Gastroesophageal sphincter (tissue), 4 donors: ENCODE results near the gene C3orf18. TPM values are rescaled to one million over a fixed set of nuclear protein-coding genes. Genes with fewer than 3 reads are reported as not detected.

Experiments used
- ATAC-seq: fragments of 150-250 bp; one replicate; pipeline ENCODE4 v1.9.1; 2016; ENCODE audit warnings: mild to moderate bottlenecking, moderate library complexity
- H3K27ac ChIP-seq, 4 donors: fragments of 200-600 bp; sonication (generic) in 3 of 4; 1 replicate in 3 of 4; 2 replicates in 1 of 4; pipeline ENCODE4 v1.5.1; 2016 to 2019
- H3K27me3 ChIP-seq: fragments of 200-600 bp; sonication (generic); one replicate; pipeline ENCODE4 v1.5.1; 2019
- H3K36me3 ChIP-seq, 2 donors: fragments of 200-600 bp; sonication (generic); one replicate each; pipeline ENCODE4 v1.5.1; 2019; ENCODE audit warnings: control low read depth in 1 of 2
- H3K4me1 ChIP-seq, 3 donors: fragments of 200-600 bp; sonication (generic); 1 replicate in 2 of 3; 2 replicates in 1 of 3; pipeline ENCODE4 v1.5.1; 2016 to 2019; ENCODE audit warnings: control low read depth in 2 of 3
- H3K4me3 ChIP-seq, 2 donors: fragments of 200-600 bp; sonication (generic); one replicate each; pipeline ENCODE4 v1.5.1; 2019; ENCODE audit warnings: mild to moderate bottlenecking in 1 of 2, moderate library complexity in 1 of 2
- H3K9me3 ChIP-seq, 3 donors: fragments of 200-600 bp; sonication (generic); one replicate each; pipeline ENCODE4 v1.5.1; 2017 to 2019; ENCODE audit warnings: control low read depth in 2 of 3
- EP300 ChIP-seq: sonication (generic); formaldehyde crosslinking; IDR thresholded peaks from one replicate; pipeline ENCODE4 v1.6.1; 2017; ENCODE audit warnings: antibody characterized with exemption, mild to moderate bottlenecking
- POLR2A ChIP-seq, 2 donors: fragments of 450-650 bp; IDR thresholded peaks; one replicate each; pipeline ENCODE4 v1.6.1; 2017; ENCODE audit warnings: antibody characterized with exemption in 2 of 2, mild to moderate bottlenecking in 2 of 2, moderate library complexity in 1 of 2
- POLR2AphosphoS5 ChIP-seq: sonication (generic); formaldehyde crosslinking; IDR thresholded peaks from one replicate; pipeline ENCODE4 v1.6.1; 2017; ENCODE audit warnings: antibody characterized with exemption
- WGBS, 2 donors: methylation state at CpG; one replicate each; pipeline ENCODE4 v1.1.5; 2018; ENCODE audit warnings: low coverage in 1 of 2; 5-methylcytosine and 5-hydroxymethylcytosine counted together
- total RNA-seq, 4 donors: library from RNA; depleted of rRNA; stranded (reverse); fragments of >200 nt; gene quantifications; one replicate each; pipeline ENCODE4 v1.1.0, GENCODE V29; 2016
- TF ChIP-seq, protein P1 (sequence below), 4 experiments: fragments of 200-600 bp in 2 of 4; fragments of 450-650 bp in 2 of 4; sonication (generic) in 1 of 4; IDR thresholded peaks; one replicate each; pipeline ENCODE4 v1.5.1; 2017 to 2019; ENCODE audit warnings: antibody characterized with exemption in 4 of 4, mild to moderate bottlenecking in 2 of 4, moderate library complexity in 2 of 4

Gene C3orf18
- total RNA-seq, 4 donors from 2014 or later, result 9.7 to 42.8 (median 25.3) TPM

DNA sequence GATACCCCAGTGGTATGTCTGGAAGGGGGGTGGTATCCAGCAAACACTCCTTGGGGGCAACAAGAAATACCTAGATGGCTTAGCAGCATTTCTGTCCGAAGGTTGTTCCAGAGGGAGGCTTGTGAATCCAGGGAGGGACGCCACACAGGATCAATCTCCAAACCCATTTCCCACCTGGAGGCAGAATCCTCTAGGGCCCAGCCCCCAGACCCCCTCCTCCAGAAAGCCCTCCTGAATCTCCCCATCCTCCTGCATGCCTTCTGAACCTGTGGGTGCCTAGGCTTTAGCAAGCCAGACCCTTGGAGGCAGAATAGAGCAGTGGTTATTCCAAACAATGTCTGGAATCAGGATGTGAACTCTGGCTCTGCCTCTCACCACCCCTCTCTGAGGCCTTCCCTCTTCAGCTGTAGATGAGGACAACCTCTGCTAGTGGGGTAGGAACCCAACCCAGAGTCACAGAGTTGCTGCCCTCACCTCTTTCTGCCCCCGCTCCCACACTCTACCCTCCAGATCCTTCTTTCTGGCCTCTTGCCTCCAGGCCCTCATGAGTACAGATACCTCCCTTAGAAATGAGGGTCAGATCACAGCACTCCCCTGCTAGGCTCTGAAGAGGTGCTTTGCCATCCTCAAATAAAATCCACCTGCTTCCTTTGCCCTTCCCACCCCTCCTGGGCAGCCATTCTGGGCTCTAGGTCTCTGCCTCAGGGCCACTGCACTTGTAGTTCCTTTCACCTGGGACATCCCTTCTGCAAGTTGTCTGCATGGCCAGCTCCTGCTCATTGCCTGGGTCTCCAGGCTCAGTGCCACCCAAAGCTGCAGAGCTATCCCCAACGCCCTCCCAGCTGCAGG is 35.9 kb upstream of the C3orf18 start:
- Histone ChIP-seq H3K4me3 (no peak overlapping the region), H3K9me3 (no peaks in the 10 kb centered on the region), H3K36me3 (peaks cover 0 to 44% of the 10 kb centered on the region in 2 donors), H3K27ac (peak overlapping the region in 3 of 4 donors; percentile 95 to 96 (median 96)), H3K4me1 (peaks cover 11 to 96% (median 28%) of the 10 kb centered on the region in 3 donors), H3K27me3 (no peaks in the 10 kb centered on the region)
- no peak for ATAC-seq
- TF ChIP-seq, protein P1, sequence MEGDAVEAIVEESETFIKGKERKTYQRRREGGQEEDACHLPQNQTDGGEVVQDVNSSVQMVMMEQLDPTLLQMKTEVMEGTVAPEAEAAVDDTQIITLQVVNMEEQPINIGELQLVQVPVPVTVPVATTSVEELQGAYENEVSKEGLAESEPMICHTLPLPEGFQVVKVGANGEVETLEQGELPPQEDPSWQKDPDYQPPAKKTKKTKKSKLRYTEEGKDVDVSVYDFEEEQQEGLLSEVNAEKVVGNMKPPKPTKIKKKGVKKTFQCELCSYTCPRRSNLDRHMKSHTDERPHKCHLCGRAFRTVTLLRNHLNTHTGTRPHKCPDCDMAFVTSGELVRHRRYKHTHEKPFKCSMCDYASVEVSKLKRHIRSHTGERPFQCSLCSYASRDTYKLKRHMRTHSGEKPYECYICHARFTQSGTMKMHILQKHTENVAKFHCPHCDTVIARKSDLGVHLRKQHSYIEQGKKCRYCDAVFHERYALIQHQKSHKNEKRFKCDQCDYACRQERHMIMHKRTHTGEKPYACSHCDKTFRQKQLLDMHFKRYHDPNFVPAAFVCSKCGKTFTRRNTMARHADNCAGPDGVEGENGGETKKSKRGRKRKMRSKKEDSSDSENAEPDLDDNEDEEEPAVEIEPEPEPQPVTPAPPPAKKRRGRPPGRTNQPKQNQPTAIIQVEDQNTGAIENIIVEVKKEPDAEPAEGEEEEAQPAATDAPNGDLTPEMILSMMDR (IDR thresholded peaks at IDR 0.05), result no peak
- TF ChIP-seq POLR2AphosphoS5 (no peak), EP300 (no peak), POLR2A (IDR thresholded peaks at IDR 0.05) (no peak)
- 73 to 77% methylated on average over 3 of the region's 4 CpGs for WGBS, 2 donors

DNA sequence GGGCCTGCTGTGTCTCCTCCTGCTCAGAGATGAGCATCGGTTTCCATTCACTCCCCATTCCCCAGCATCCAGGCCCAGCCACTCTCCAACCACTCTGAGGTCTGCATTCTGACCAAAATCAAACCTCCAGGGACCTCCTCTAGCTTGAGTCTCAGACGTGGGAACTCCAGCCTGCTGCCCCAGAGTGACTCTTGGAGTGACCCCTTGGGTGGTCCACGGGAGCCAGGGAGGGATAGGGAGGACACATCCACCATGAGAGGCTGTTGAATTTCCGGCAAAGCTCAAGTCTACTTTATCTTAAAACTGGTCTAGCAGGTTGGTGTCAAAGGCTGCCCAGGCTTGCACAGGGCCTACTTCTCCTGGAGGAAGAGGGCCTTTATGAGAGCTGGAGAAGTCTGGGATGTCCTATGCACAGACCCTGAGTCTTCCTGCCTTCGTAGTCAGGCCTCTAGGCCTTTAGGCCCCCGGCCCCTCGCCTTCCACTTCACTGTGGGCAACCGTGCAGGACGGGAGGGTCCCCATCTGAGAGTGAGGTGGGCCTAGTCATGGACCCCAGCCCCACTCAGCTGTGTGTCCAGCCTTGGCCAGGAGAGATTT is 35.1 kb upstream of the C3orf18 start:
- no peak for ATAC-seq
- no peaks in the 10 kb centered on the region for H3K9me3 ChIP-seq
- TF ChIP-seq POLR2A (IDR thresholded peaks at IDR 0.05) (no peak), POLR2AphosphoS5 (no peak), EP300 (no peak)
- TF ChIP-seq, protein P1 (IDR thresholded peaks at IDR 0.05), result no peak
- H3K4me3 ChIP-seq, result no peak overlapping the region
- no peaks in the 10 kb centered on the region for H3K27me3 ChIP-seq
- peaks cover 11 to 88% (median 28%) of the 10 kb centered on the region in 3 donors for H3K4me1 ChIP-seq
- peak overlapping the region; percentile 94 to 96 (median 96) for H3K27ac ChIP-seq
- WGBS, 2 donors, result 60 to 100% methylated on average over 1 of the region's 9 CpGs
- peaks cover 0 to 36% of the 10 kb centered on the region in 2 donors for H3K36me3 ChIP-seq

DNA sequence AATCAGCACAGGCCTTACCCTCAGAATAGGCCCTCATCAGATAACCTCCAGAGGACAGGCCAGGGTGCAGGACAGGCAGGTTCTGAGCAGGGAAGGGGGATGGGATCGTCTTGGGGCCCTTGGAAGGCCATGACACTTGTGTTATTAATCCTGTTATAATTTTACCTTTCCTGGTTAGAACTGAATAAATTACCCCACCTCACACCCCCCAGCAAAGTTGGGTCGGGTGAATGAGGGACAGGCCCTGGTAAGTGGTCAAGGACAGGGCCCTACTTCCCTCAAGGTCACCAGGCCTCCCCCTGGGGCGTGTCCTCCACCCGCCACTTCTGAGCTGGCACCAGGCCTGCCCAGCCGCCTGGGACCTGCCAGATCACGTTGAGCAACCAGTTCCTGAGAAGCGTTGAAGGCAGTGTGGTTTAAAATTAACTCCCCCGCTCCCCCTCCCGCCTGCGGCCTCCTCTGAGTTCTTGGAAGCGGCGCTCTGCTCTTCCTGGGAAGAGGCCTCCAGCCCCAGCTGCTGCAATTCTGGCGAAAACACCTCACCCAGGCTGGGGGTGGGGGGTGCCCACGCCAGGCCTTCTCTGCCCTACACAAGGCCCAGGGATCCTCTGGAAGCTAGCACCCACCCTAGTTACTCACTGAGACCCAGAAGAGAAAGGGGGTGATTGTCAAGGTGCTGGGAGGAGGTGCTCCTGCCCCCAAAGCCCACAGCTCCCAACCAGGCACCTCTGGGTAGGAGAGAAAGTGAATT is 33.5 kb upstream of the C3orf18 start:
- TF ChIP-seq EP300 (no peak), POLR2AphosphoS5 (peak; percentile 97)
- 0 to 8% methylated on average over 2 to 4 of the region's 14 CpGs for WGBS, 2 donors

DNA sequence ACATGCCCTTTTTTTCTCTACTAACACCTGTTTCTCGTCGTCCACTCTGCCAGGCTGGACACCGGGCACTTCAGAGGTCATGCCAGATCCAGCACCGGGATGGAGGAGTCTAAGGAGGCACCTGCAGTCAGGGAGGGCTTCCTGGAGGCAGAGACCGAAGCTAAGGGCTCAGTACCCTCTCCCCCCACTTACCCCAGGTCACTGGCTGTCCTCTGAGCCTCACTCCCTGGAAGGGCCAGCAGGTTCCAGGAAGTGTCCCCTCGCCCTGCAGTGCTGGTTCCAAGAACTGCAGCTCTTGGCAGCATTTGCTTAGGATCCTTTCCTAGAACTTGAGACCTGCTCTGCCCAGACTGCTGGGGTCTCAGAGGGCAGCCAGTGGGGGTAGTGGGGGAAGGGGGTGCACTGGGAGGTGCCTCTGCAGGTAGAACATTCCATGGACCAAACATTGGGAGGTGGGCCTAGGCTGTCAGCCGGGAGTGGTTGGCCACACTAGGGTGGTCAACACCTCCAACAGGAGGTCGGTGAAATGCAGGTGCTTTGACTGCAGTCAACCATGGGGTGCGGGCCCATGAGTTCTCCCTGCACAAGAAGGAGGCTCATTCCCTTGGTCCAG is 32.7 kb upstream of the C3orf18 start:
- no peaks in the 10 kb centered on the region for H3K9me3 ChIP-seq
- no peak for ATAC-seq
- H3K27me3 ChIP-seq, result no peaks in the 10 kb centered on the region
- TF ChIP-seq POLR2A (IDR thresholded peaks at IDR 0.05) (no peak), POLR2AphosphoS5 (peak; percentile 39)
- 63 to 94% methylated on average over 3 of the region's 9 CpGs for WGBS, 2 donors
- H3K36me3 ChIP-seq, result peaks cover 0 to 14% of the 10 kb centered on the region in 2 donors
- H3K4me3 ChIP-seq, result no peak overlapping the region
- H3K27ac ChIP-seq, result peak overlapping the region; percentile 63 to 96 (median 96)
- peaks cover 11 to 63% (median 28%) of the 10 kb centered on the region in 3 donors for H3K4me1 ChIP-seq

More for the DNA sequence above, 33.5 kb upstream of the C3orf18 start:
- ATAC-seq, result peak; percentile 91
- no peaks in the 10 kb centered on the region for H3K9me3 ChIP-seq
- H3K27ac ChIP-seq, result peak overlapping the region; percentile 94 to 96 (median 96)
- H3K4me1 ChIP-seq, result peaks cover 11 to 71% (median 28%) of the 10 kb centered on the region in 3 donors
- peak overlapping the region in 1 of 2 donors; percentile 32 for H3K4me3 ChIP-seq
- no peaks in the 10 kb centered on the region for H3K27me3 ChIP-seq
- H3K36me3 ChIP-seq, result peaks cover 0 to 19% of the 10 kb centered on the region in 2 donors

DNA sequence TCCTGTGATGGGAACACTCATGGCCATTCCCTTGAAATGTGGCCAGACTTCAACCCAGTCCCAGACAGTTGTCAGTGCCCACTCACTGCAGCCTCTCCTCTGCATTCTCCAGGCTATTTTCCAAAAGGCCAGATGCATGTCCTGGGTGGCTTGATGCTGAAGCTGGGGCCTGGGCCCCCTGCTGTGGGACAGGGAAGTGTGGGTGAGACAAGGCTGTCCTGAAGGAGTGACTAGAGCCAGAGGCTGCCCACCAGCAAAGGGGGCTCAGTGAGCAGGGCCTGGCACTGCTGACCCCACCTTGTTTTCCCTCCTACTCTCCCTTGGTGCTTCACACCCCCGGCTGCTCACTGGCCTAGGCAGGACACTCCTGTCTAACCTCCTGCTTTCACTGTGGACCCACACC is 32.2 kb upstream of the C3orf18 start:
- Histone ChIP-seq H3K27ac (peak overlapping the region; percentile 63 to 96 (median 96)), H3K4me3 (no peak overlapping the region), H3K9me3 (no peaks in the 10 kb centered on the region), H3K27me3 (no peaks in the 10 kb centered on the region), H3K4me1 (peaks cover 11 to 58% (median 28%) of the 10 kb centered on the region in 3 donors), H3K36me3 (peaks cover 0 to 8% of the 10 kb centered on the region in 2 donors)
- no peak for ATAC-seq
- WGBS, 2 donors, result 83 to 100% methylated on average over 1 of the region's 1 CpG
- TF ChIP-seq POLR2AphosphoS5, result no peak
- no peak for TF ChIP-seq POLR2A (IDR thresholded peaks at IDR 0.05)
- TF ChIP-seq EP300, result no peak
- TF ChIP-seq, protein P1 (IDR thresholded peaks at IDR 0.05), result no peak
